ENCODE measurements around the gene TIPRL. TPM values are rescaled to one million over a fixed set of nuclear protein-coding genes. Genes with fewer than 3 reads are reported as not detected.

Gene TIPRL
- total and polyA plus RNA-seq, 9 of the 15 experiments (the other 6 are each of a cell fraction or from before 2014, with no cell fraction given) = 41.4 to 90.2 (median 69.9) TPM

DNA sequence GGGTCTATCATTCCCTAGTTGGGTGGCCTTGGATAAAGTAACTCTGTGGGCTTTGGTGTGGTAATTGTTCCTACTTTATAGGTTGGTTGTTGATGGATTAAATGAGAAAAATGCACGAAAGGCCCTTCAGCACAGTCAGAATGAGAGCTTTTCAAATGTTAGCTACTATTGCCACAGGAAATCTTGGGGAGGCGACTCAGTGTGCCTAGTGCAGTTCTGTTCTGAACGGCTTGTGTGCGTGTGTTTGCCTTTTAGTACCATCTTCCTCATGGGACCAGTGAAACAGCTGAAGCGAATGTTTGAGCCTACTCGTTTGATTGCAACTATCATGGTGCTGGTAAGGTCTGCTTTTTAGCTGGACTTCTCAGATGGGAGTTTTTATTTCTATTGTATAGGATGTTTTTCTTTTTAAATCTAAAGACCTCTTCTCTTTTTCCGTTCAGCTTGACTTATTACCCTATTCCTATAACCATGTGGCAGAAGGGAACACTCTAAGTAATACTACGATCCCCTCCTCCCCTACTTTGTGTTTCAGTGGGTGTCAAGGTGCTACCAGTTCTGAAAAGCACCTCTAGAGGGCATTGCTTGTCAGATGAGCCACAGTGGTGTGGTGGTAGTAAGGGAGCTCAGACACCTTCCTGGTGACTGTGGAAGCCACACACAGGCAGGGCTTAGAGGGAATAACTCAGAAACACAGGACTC, 56.2 kb downstream of the TIPRL start:
- H3K9me3 ChIP-seq (replicated peaks; ENCODE audit: control insufficient read depth, insufficient read depth, low read depth, low read length) = no peaks in the 10 kb centered on the region
- H3K9ac ChIP-seq (ENCODE audit: insufficient read depth in 1 of 2, low read depth in 2 of 2, low read length in 2 of 2) = no peak overlapping the region
- BruUV-seq (replicated peaks) = no TSS peak
- DNase-seq (ENCODE audit: extremely low read depth in 1 of 4, low spot score in 3 of 4) (peak; percentile 67 to 78 (median 74)), FAIRE-seq (peak; percentile 88), ATAC-seq (peak; percentile 99)
- no peak overlapping the region for H3K4me2 ChIP-seq (ENCODE audit: insufficient read depth, low read length)
- H3K27me3 ChIP-seq (ENCODE audit: control insufficient read depth in 2 of 2, insufficient read depth in 2 of 2, low read length in 2 of 2) = no peaks in the 10 kb centered on the region
- H4K20me1 ChIP-seq (replicated peaks; ENCODE audit: control insufficient read depth, insufficient read depth, low read length) = peaks cover 4% of the 10 kb centered on the region; the same call in 1 of the 2 replicates
- intact Hi-C loops (cut with micrococcal nuclease) (loop anchor here (1.0 kb wide), 2 partner anchors 87 to 107 kb away; no protein-coding TSS in a partner anchor), in situ Hi-C loops (cut with MboI) (no loop called here)
- peaks cover 26% of the 10 kb centered on the region for H3K79me2 ChIP-seq (ENCODE audit: control insufficient read depth, insufficient read depth, low read length)
- 75% methylated on average over 8 of the region's 8 CpGs for WGBS (ENCODE audit: insufficient coverage, low coverage, missing lambda C conversion rate)
- H2AFZ ChIP-seq (ENCODE audit: low read depth, low read length) = no peak overlapping the region
- no peaks in the 10 kb centered on the region for H3K9me1 ChIP-seq (ENCODE audit: control insufficient read depth, insufficient read depth, low read length)
- H3K4me1 ChIP-seq (replicated peaks in 1 of 2; ENCODE audit: control insufficient read depth in 2 of 2, insufficient read depth in 2 of 2, low read length in 2 of 2) = no peaks in the 10 kb centered on the region
- H3K4me3 ChIP-seq = no peak overlapping the region
- peaks cover 91% of the 10 kb centered on the region for H3K36me3 ChIP-seq (ENCODE audit: control insufficient read depth, insufficient read depth, low read length)
- CTCF ChIA-PET (ENCODE audit: low intra/inter-chr PET ratio) = interaction anchor here (0.5 to 0.9 kb wide), 2 partner anchors 78 to 86 kb away, joined by 3 to 4 read pairs; no protein-coding TSS in a partner anchor
- POLR2A ChIA-PET = interaction anchor here (0.6 to 4.0 kb wide), 13 partner anchors 9 to 1236 kb away, joined by 3 to 32 read pairs (median 4); partner anchors contain the start of gene SFT2D2
- no peak overlapping the region for H3K27ac ChIP-seq (ENCODE audit: extremely low read depth, low read depth, low read length)
- TF ChIP-seq ZNF24 (IDR thresholded peaks at IDR 0.05) (no peak), PCBP2 (IDR thresholded peaks at IDR 0.05; ENCODE audit: low read depth, low read length, poor library complexity, severe bottlenecking) (no peak), KHSRP (IDR thresholded peaks at IDR 0.05) (no peak), XRCC5 (IDR thresholded peaks at IDR 0.05; ENCODE audit: low read depth, low read length) (peak; percentile 68; the same call in 1 of the 2 replicates), SMARCA4 (IDR thresholded peaks at IDR 0.05) (no peak), RHOXF2B (CRISPR knock-in tag; conservative IDR thresholded peaks at IDR 0.05) (no peak), CSDE1 (IDR thresholded peaks at IDR 0.05) (no peak), HDAC8 (tag; IDR thresholded peaks at IDR 0.05) (no peak), GATAD2B (IDR thresholded peaks at IDR 0.05; ENCODE audit: borderline replicate concordance) (no peak), U2AF1 (optimal IDR thresholded peaks at IDR 0.05; ENCODE audit: low read depth, low read length) (no peak), L3MBTL2 (IDR thresholded peaks at IDR 0.05) (no peak), RFX5 (IDR thresholded peaks at IDR 0.05; ENCODE audit: low read depth, low read length) (no peak), TAF15 (IDR thresholded peaks at IDR 0.05; ENCODE audit: low read depth, low read length) (no peak), SMC3 (conservative IDR thresholded peaks at IDR 0.05; ENCODE audit: insufficient read depth, low read depth, low read length) (peak; percentile 68)
- TF ChIP-seq, protein P1, sequence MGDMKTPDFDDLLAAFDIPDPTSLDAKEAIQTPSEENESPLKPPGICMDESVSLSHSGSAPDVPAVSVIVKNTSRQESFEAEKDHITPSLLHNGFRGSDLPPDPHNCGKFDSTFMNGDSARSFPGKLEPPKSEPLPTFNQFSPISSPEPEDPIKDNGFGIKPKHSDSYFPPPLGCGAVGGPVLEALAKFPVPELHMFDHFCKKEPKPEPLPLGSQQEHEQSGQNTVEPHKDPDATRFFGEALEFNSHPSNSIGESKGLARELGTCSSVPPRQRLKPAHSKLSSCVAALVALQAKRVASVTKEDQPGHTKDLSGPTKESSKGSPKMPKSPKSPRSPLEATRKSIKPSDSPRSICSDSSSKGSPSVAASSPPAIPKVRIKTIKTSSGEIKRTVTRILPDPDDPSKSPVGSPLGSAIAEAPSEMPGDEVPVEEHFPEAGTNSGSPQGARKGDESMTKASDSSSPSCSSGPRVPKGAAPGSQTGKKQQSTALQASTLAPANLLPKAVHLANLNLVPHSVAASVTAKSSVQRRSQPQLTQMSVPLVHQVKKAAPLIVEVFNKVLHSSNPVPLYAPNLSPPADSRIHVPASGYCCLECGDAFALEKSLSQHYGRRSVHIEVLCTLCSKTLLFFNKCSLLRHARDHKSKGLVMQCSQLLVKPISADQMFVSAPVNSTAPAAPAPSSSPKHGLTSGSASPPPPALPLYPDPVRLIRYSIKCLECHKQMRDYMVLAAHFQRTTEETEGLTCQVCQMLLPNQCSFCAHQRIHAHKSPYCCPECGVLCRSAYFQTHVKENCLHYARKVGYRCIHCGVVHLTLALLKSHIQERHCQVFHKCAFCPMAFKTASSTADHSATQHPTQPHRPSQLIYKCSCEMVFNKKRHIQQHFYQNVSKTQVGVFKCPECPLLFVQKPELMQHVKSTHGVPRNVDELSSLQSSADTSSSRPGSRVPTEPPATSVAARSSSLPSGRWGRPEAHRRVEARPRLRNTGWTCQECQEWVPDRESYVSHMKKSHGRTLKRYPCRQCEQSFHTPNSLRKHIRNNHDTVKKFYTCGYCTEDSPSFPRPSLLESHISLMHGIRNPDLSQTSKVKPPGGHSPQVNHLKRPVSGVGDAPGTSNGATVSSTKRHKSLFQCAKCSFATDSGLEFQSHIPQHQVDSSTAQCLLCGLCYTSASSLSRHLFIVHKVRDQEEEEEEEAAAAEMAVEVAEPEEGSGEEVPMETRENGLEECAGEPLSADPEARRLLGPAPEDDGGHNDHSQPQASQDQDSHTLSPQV (IDR thresholded peaks at IDR 0.05) = no peak
- TF ChIP-seq, protein P2, sequence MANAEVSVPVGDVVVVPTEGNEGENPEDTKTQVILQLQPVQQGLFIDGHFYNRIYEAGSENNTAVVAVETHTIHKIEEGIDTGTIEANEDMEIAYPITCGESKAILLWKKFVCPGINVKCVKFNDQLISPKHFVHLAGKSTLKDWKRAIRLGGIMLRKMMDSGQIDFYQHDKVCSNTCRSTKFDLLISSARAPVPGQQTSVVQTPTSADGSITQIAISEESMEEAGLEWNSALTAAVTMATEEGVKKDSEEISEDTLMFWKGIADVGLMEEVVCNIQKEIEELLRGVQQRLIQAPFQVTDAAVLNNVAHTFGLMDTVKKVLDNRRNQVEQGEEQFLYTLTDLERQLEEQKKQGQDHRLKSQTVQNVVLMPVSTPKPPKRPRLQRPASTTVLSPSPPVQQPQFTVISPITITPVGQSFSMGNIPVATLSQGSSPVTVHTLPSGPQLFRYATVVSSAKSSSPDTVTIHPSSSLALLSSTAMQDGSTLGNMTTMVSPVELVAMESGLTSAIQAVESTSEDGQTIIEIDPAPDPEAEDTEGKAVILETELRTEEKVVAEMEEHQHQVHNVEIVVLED (CRISPR knock-in tag; IDR thresholded peaks at IDR 0.05) = no peak
- TF ChIP-seq, protein P3, sequence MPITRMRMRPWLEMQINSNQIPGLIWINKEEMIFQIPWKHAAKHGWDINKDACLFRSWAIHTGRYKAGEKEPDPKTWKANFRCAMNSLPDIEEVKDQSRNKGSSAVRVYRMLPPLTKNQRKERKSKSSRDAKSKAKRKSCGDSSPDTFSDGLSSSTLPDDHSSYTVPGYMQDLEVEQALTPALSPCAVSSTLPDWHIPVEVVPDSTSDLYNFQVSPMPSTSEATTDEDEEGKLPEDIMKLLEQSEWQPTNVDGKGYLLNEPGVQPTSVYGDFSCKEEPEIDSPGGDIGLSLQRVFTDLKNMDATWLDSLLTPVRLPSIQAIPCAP (CRISPR knock-in tag; IDR thresholded peaks at IDR 0.05; ENCODE audit: borderline replicate concordance) = no peak
